CD4-positive, alpha-beta T cell treated with Interferon alpha-2 for 1 hour (primary cell): ENCODE measurements around the gene KIF7.

Experiments used
- DNase-seq, 2 donors: peaks; one replicate each; pipeline ENCODE4 v3.0.0-alpha.2; 2020 to 2022

KIF7 gene

GRCh38 chr15:89668171-89668570, 12.9 kb upstream of the KIF7 start:
- DNase-seq: no peak

- DNase-seq: no peak
Observed at GRCh38 chr15:89667706-89667960, 12.4 kb upstream of the KIF7 start.

GRCh38 chr15:89666858-89667705, 11.8 kb upstream of the KIF7 start:
- no peak for DNase-seq

GRCh38 chr15:89666184-89666857, 11.1 kb upstream of the KIF7 start:
- no peak for DNase-seq

- no peak for DNase-seq
Observed at GRCh38 chr15:89665449-89666181, 10.3 kb upstream of the KIF7 start.

- no peak for DNase-seq
Observed at GRCh38 chr15:89664441-89665350, 9.4 kb upstream of the KIF7 start.

- no peak for DNase-seq
Observed at GRCh38 chr15:89662893-89663626, 7.8 kb upstream of the KIF7 start.

- no peak for DNase-seq
Observed at GRCh38 chr15:89660556-89660955, 5.3 kb upstream of the KIF7 start.

- DNase-seq: no peak
Observed at GRCh38 chr15:89659295-89659694, 4.0 kb upstream of the KIF7 start.

GRCh38 chr15:89657686-89658200, 2.5 kb upstream of the KIF7 start:
- no peak for DNase-seq

- no peak for DNase-seq
Observed at GRCh38 chr15:89656116-89656815, 999 bp upstream of the KIF7 start.

- DNase-seq: no peak
Observed at GRCh38 chr15:89654301-89654761, 936 bp downstream of the KIF7 start.

- no peak for DNase-seq
Observed at GRCh38 chr15:89653578-89653977, 1.7 kb downstream of the KIF7 start.

- DNase-seq: no peak
Observed at GRCh38 chr15:89652666-89653065, 2.6 kb downstream of the KIF7 start.

GRCh38 chr15:89652131-89652530, 3.1 kb downstream of the KIF7 start:
- DNase-seq: no peak

- DNase-seq: no peak
Observed at GRCh38 chr15:89649716-89650115, 5.6 kb downstream of the KIF7 start.

- DNase-seq: no peak
Observed at GRCh38 chr15:89649013-89649625, 6.1 kb downstream of the KIF7 start.

GRCh38 chr15:89648106-89649012, 6.9 kb downstream of the KIF7 start:
- no peak for DNase-seq

- DNase-seq: peak; percentile 21 to 50
Observed at GRCh38 chr15:89647191-89647851, 7.9 kb downstream of the KIF7 start.
